SJCRH30 (cell line): ENCODE data around the gene CHRNA10. TPM values are rescaled to one million over a fixed set of nuclear protein-coding genes. Genes with fewer than 3 reads are reported as not detected.
"Not testable (repeated sequence)": the region's sequence is repeated elsewhere in the genome, so short reads cannot be mapped to it uniquely, and the experiment has no call there.

ENCODE experiments used
- DNase-seq, 2 experiments: peaks; one replicate each; pipeline ENCODE4 v3.0.0-alpha.2; 2015 to 2020
- H3K27ac ChIP-seq: fragments of 250-450 bp; sonication (Bioruptor Pico); 2 replicates; pipeline ENCODE4 v1.5.1; 2020; ENCODE audit warnings: mild to moderate bottlenecking, moderate library complexity
- H3K27me3 ChIP-seq: fragments of 250-450 bp; sonication (Bioruptor Pico); 2 replicates; pipeline ENCODE4 v1.5.1; 2020; ENCODE audit warnings: mild to moderate bottlenecking, moderate library complexity
- H3K36me3 ChIP-seq: fragments of 250-450 bp; sonication (Bioruptor Pico); 2 replicates; pipeline ENCODE4 v1.5.1; 2020; ENCODE audit warnings: mild to moderate bottlenecking, moderate library complexity
- H3K4me1 ChIP-seq: fragments of 250-450 bp; sonication (Bioruptor Pico); 2 replicates; pipeline ENCODE4 v1.5.1; 2020; ENCODE audit warnings: mild to moderate bottlenecking, moderate library complexity
- H3K4me3 ChIP-seq: fragments of 250-450 bp; sonication (Bioruptor Pico); 2 replicates; pipeline ENCODE4 v1.5.1; 2020; ENCODE audit warnings: mild to moderate bottlenecking, moderate library complexity
- H3K9me3 ChIP-seq: fragments of 250-450 bp; sonication (Bioruptor Pico); replicated peaks from 2 replicates; pipeline ENCODE4 v1.5.1; 2020; ENCODE audit warnings: mild to moderate bottlenecking, moderate library complexity
- total RNA-seq: library from RNA; depleted of rRNA; stranded (reverse); fragments of >200 nt; shearing (Covaris generic); gene quantifications from 2 replicates; pipeline ENCODE4 v1.2.3, GENCODE V29; 2014

The CHRNA10 gene
- total RNA-seq, 1 experiment from 2014 or later = 0.91 TPM

DNA sequence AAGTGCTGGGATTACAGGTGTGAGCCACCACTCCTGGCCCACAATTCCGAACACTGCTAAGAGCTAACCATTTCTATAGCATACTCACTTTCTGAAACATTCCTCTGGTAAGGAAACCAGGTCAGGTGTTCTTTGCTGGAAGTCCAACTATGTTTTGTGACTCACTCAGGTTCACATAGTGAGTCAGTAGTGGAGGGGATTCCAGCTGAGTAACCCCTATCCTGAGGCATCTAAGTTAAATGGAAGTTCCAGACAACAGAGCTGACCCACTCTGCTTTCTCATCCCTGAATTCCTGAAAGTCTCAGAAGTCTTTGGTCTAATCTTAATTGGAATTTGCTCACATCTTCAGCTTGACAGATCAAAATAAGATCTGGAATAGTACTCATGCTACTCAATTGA lies 3.0 kb upstream of the CHRNA10 start:
- no peaks in the 10 kb centered on the region for H3K27me3 ChIP-seq
- peaks cover 62% of the 10 kb centered on the region for H3K36me3 ChIP-seq
- DNase-seq = no peak
- H3K27ac ChIP-seq = no peak overlapping the region
- no peaks in the 10 kb centered on the region for H3K9me3 ChIP-seq
- H3K4me1 ChIP-seq = no peaks in the 10 kb centered on the region
- H3K4me3 ChIP-seq = no peak overlapping the region

DNA sequence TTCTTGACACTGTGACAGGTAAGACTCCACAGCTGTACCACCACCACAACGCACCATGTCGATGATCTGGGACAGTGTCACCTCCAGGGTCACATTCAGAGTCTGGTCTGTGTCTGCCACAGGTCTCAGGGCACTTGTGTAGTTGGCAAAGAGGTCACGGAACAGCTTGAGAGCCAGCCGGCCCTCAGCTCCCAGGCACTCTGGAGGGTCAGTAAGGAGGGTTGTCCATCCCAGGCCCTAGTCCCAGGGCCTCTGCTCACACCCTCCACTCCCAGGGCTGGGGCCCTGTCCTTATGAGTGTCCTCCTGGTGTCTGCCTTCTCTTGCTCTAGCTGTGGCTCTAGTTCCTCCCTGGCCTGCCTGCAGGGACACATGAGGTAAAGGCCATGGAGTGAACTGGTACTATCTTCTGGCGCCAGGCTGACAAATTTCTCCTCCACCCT lies 1.4 kb downstream of the CHRNA10 start:
- Histone ChIP-seq H3K9me3 (no peaks in the 10 kb centered on the region), H3K27me3 (no peaks in the 10 kb centered on the region), H3K36me3 (peaks cover 27% of the 10 kb centered on the region), H3K4me1 (no peaks in the 10 kb centered on the region), H3K4me3 (no peak overlapping the region), H3K27ac (no peak overlapping the region)
- DNase-seq = no peak

DNA sequence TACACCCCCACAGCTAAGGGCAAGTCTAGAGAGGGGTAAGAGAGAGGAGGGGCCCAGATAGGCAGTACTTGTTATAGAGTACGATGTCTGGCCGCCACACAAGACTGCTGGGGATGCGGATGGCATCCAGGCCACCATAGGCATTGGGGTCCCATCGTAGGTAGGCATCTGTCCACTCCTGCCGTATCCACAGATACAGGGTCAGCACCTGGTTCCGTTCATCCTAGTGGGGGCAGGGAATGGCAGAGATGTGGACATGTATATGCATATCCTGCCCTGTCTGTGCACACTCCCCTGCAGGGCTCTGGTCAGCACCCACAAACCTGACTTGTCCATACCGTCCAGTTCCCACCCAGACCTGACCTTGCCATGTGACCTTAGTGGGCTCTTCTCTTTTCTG lies 2.1 kb downstream of the CHRNA10 start:
- no peak overlapping the region for H3K4me3 ChIP-seq
- no peaks in the 10 kb centered on the region for H3K27me3 ChIP-seq
- peaks cover 21% of the 10 kb centered on the region for H3K36me3 ChIP-seq
- no peak overlapping the region for H3K27ac ChIP-seq
- H3K4me1 ChIP-seq = no peaks in the 10 kb centered on the region
- no peak for DNase-seq
- no peaks in the 10 kb centered on the region for H3K9me3 ChIP-seq

DNA sequence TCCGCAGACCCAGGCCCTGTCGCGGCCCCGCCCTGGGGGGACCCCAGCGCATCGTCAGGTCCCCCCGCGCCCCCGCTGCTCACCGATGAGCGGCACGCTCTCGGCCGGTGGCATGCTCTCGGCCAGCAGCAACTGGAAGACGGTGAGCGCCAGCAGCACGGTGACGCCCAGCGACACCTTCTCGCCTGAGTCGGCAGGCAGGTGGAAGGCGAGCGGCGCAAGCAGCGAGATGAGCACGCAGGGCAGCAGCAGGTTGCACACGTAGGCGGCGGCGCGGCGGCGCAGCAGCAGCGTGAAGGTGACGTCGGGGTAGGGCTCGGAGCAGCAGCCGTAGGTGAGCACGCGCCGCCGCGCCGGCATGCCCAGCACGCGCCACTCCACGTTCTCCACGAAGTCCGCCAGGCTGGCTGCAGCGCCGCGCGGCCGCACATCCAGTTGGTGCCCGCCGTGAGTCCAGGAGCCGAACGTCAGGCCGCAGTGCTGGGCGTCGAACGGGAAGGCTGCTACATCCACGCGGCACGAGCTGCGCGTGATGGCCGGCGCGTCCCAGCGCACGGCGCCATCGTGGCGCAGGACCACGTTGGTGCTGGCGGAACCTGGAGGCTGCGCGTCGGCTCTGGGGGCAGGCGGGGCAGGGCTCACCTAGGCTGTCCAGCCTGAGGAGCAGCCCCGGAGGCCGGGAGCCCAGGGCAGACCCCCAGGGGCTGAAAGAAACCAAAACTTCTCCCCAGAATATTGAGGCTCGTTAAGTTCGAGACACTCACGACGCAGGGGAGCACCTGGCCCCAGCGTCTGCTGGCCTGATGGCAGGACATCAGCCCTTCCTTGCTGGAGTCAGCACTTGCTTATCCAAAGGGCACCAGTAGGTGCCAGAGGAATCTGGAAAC lies 3.8 kb downstream of the CHRNA10 start:
- Histone ChIP-seq H3K4me3 (no peak overlapping the region), H3K36me3 (peaks cover 9% of the 10 kb centered on the region; the same call in 1 of the 2 replicates)

DNA sequence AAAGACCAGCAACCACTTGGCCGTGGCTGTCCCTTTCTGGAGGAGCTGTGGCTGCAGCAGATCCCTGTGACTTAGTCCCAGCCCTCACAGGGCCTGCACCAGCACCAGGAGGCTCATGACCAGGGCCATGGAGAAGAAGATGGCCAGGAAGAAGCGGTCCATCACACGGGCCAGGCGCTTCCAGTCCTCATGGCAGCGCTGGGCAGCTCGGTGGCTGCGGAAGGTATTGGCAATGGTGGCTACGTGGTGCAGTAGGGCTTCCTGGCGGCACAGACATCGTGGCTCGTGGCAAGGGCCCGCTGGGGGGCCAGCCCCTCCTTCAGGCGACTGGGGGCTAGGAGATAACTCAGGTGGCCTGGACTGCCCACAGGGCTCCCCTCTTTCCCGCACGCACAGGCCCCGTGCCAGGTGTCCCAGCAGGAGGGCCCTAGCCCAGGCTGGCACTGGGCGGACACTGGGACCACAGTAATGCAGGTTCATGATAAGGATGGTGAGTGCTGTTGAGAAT lies 5.1 kb downstream of the CHRNA10 start:
- Histone ChIP-seq H3K27ac (no peak overlapping the region), H3K4me1 (no peaks in the 10 kb centered on the region), H3K4me3 (no peak overlapping the region), H3K9me3 (no peaks in the 10 kb centered on the region), H3K27me3 (no peaks in the 10 kb centered on the region), H3K36me3 (peaks cover 6% of the 10 kb centered on the region; the same call in 1 of the 2 replicates)
- DNase-seq = no peak

More for the DNA sequence above, 3.8 kb downstream of the CHRNA10 start:
- H3K27ac ChIP-seq = no peak overlapping the region
- no peaks in the 10 kb centered on the region for H3K9me3 ChIP-seq
- no peaks in the 10 kb centered on the region for H3K27me3 ChIP-seq
- no peak for DNase-seq
- H3K4me1 ChIP-seq = no peaks in the 10 kb centered on the region

DNA sequence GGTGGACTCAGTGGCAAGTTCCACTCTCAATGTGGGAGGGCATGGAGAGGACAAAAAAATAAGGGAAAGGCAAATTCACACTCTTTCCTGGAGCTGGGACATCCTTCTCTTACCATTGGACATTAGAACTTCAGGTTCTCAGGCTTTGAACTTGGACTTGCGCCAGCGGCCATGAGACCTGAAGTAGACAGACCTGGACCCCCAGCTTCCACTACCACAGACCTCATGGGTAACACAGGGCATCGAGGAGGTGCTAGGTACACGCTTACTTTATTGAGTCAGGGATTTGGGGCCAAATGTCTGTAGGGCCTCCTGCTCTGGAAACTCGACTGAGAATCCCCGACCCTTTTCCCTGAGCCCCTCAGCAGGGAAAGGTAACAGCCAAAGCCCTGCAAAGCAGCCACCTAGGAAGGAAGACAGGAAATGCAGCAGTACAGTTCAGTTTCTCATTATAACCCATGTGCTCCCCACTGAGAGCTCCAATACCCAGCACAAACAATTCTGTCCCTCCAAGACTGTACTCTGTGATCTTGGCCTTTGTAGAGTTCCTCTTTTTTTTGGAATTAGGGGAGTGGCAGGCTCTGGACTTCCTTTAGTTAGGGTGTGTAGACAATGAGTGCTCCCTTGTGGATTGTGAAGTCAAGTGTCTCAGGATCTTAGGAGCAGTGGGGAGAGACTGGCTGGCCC lies 5.7 kb downstream of the CHRNA10 start:
- no peak overlapping the region for H3K27ac ChIP-seq
- H3K9me3 ChIP-seq = no peaks in the 10 kb centered on the region
- H3K4me1 ChIP-seq = no peaks in the 10 kb centered on the region
- no peak for DNase-seq
- H3K36me3 ChIP-seq = peaks cover 4% of the 10 kb centered on the region; the same call in 1 of the 2 replicates
- H3K27me3 ChIP-seq = no peaks in the 10 kb centered on the region
- no peak overlapping the region for H3K4me3 ChIP-seq

DNA sequence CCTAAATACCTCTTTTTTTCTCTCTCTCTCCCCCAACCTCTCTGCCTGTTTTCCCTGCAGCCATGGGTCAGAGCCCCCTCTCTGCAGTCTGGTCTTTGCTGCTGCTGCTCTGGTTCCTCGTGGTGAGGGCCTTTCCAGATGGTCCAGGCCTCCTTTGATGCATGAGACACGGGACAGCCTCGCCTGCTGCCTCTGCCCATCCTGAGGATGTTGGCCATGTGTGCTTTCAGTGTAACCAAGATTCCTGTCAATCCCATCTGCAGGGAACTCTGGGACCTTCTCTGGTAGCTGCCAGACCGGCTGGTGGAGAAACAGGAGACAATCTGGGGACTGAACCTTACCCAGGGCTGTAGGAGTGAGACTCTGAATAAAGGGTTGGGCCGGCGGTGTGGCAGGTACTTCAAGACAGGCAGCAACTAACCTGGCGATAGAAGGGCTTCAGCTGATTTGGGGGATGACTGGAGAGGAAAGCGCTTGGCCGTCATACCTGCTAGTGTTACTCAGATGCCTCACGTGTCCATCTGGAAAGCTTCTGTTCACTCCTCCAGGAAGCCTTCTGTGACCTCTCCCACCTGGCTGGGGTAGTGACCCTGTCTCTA lies 7.1 kb downstream of the CHRNA10 start:
- Histone ChIP-seq H3K36me3 (peaks cover 4% of the 10 kb centered on the region; the same call in 1 of the 2 replicates), H3K9me3 (no peaks in the 10 kb centered on the region), H3K27ac (no peak overlapping the region), H3K4me1 (no peaks in the 10 kb centered on the region), H3K4me3 (no peak overlapping the region), H3K27me3 (no peaks in the 10 kb centered on the region)
- DNase-seq = no peak

DNA sequence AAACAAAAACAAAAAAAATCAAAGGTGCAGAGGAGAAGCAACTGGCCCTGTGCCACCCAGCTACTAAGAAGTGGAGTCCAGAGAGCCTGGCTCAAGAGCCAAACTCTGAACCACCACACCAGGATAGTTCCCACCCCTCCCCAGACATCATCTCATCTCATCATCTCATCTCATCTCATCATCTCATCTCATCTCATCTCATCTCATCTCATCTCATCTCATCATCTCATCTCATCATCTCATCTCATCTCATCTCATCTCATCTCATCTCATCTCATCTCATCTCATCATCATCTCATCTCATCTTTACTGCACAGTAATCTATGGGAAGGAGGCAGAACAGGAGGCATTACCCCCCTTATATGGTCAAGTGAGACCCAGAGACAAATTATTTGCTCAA lies 8.3 kb downstream of the CHRNA10 start:
- Histone ChIP-seq H3K4me3 (no peak overlapping the region), H3K27me3 (no peaks in the 10 kb centered on the region), H3K9me3 (no peaks in the 10 kb centered on the region), H3K27ac (no peak overlapping the region), H3K36me3 (no peaks in the 10 kb centered on the region; the same call in 1 of the 2 replicates), H3K4me1 (no peaks in the 10 kb centered on the region)
- no peak for DNase-seq

DNA sequence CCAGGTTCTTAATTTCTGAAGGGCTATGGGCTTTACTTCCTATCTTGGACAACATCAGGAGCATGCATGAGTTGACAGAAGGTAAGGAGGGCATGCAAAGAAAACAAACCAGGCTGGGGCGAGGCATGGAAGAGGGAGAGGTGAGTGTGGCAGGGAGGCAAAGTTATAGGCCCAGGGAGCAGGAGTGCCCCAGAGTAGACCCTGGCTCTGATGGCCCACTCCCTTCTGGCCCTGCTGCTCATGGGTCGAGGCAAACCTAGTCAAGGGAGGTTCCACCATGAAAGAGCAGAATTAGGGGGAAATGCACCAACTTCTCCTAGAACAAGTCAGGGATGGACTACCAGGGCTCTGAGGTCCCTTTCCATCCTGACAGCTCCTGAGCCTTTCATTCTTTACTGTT lies 10.2 kb downstream of the CHRNA10 start:
- Histone ChIP-seq H3K27me3 (no peaks in the 10 kb centered on the region), H3K36me3 (no peaks in the 10 kb centered on the region), H3K9me3 (no peaks in the 10 kb centered on the region), H3K4me3 (no peak overlapping the region), H3K27ac (no peak overlapping the region), H3K4me1 (no peaks in the 10 kb centered on the region)
- no peak for DNase-seq

DNA sequence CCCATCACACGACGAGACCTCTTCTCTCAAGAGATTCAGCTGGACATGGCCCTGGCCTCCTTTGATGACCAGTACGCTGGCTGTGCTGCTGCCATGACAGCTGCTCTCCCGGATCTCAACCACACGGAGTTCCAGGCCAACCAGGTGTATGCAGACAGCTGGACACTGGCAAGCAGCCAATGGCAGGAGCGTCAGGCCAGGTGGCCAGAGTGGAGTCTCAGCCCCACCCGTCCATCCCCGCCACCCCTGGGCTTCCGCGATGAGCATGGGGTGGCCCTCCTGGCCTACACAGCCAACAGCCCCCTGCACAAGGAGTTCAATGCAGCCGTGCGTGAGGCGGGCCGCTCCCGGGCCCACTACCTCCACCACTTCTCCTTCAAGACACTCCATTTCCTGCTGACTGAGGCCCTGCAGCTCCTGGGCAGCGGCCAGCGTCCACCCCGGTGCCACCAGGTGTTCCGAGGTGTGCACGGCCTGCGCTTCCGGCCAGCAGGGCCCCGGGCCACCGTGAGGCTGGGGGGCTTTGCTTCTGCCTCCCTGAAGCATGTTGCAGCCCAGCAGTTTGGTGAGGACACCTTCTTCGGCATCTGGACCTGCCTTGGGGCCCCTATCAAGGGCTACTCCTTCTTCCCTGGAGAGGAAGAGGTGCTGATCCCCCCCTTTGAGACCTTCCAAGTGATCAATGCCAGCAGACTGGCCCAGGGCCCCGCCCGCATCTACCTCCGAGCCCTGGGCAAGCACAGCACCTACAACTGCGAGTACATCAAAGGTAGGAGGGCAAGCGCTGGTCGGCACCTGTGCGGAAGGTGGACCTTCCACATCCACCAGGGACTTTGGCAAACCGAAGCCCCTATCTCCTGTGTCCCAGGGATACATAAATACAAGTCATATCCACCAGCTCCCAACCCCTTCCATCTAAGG lies 11.3 kb downstream of the CHRNA10 start:
- Histone ChIP-seq H3K36me3 (no peaks in the 10 kb centered on the region), H3K27me3 (no peaks in the 10 kb centered on the region), H3K4me1 (no peaks in the 10 kb centered on the region), H3K4me3 (no peak overlapping the region), H3K27ac (no peak overlapping the region), H3K9me3 (no peaks in the 10 kb centered on the region)
- no peak for DNase-seq

DNA sequence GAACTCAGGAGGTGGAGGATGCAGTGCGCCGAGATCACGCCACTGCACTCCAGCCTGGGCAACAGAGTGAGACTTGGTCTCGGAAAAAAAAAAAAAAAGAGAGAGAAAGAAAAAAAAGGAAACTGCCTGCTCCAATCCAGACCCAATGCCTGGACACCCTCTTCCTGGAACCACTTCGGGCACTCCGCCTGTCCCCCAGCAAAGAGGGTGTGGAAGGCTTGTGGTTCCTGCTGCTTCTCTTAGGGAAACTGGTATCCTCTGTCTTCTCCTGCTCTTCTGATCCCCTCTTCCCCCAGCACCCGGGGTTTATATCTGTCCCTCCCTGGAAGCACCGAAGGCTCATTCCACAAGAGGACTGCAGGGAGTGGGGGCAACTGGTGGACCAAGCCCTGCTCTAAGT lies 12.9 kb downstream of the CHRNA10 start:
- Histone ChIP-seq H3K27me3 (no peaks in the 10 kb centered on the region), H3K27ac (no peak overlapping the region), H3K36me3 (no peaks in the 10 kb centered on the region), H3K4me1 (no peaks in the 10 kb centered on the region), H3K4me3 (no peak overlapping the region), H3K9me3 (no peaks in the 10 kb centered on the region)
- no peak for DNase-seq

DNA sequence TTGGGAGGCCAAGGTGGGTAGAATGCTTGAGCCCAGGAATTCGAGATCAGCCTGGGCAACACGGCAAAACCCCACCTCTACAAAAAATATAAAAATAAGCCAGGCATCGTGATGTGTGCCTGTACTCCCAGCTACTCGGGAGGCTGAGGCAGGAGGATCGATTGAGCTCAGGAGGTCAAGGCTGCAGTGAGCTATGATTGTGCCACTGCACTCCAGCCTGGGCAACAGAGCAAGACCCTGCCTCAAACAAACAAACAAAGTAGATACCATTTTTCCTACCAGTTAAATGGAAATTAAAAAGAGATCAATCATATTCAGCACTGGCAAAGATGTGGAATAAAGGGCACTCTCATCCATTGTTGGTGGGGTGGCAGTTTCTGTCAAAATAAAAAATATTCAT lies 13.9 kb downstream of the CHRNA10 start:
- not testable (repeated sequence) for H3K4me1 ChIP-seq, H3K4me3 ChIP-seq, H3K36me3 ChIP-seq, H3K27ac ChIP-seq, H3K9me3 ChIP-seq, DNase-seq, H3K27me3 ChIP-seq

DNA sequence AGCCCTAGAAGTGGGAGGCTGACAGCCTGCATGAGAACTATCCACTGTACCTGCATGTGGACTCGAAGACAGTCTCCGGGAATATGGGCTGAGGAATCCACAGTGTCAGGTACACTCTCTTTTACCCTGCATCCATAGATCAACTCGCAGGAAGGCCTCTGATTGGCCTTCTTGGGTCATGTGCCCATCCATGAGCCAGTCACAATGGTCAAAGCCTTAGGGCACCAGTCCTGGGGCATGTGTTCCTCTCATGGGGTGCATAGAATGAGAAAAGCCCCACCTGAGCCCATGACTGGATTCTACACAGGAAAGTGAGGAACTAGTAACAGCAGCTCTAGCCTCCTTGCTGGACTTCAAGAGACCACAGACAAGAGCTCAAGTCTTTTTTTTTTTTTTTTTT lies 15.6 kb downstream of the CHRNA10 start:
- H3K27me3 ChIP-seq = no peaks in the 10 kb centered on the region
- H3K27ac ChIP-seq = no peak overlapping the region
- no peaks in the 10 kb centered on the region for H3K36me3 ChIP-seq
- H3K4me1 ChIP-seq = no peaks in the 10 kb centered on the region
- DNase-seq = no peak
- no peak overlapping the region for H3K4me3 ChIP-seq
- no peaks in the 10 kb centered on the region for H3K9me3 ChIP-seq

DNA sequence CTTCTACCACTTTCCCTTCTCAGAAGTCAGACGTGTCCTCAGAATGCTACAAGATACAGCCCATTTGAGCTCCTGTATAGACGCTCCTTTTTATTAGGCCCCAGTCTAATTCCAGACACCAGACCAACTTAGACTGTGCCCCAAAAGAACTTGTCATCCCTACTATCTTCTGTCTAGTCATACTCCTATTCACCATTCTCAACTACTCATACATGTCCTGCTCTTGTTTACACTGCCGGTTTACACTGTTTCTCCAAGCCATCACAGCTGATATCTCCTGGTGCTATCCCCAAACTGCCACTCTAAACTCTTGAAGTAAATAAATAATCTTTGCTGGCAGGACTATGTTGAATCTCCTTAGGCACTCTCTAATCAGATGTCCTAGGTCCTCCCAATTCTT lies 18.7 kb downstream of the CHRNA10 start:
- not testable (repeated sequence) for H3K9me3 ChIP-seq, H3K4me1 ChIP-seq, H3K36me3 ChIP-seq, H3K4me3 ChIP-seq, DNase-seq, H3K27ac ChIP-seq, H3K27me3 ChIP-seq
